Hematopoietic multipotent progenitor cell treated with erythropoietin and hydrocortisone succinate and interleukin-3 and kit ligand, for 6 days (in vitro differentiated cells): ENCODE data around the gene AATK.

ENCODE experiments used
- DNase-seq: peaks from one replicate; pipeline ENCODE4 v3.0.0-alpha.2; 2015

Gene AATK

DNA sequence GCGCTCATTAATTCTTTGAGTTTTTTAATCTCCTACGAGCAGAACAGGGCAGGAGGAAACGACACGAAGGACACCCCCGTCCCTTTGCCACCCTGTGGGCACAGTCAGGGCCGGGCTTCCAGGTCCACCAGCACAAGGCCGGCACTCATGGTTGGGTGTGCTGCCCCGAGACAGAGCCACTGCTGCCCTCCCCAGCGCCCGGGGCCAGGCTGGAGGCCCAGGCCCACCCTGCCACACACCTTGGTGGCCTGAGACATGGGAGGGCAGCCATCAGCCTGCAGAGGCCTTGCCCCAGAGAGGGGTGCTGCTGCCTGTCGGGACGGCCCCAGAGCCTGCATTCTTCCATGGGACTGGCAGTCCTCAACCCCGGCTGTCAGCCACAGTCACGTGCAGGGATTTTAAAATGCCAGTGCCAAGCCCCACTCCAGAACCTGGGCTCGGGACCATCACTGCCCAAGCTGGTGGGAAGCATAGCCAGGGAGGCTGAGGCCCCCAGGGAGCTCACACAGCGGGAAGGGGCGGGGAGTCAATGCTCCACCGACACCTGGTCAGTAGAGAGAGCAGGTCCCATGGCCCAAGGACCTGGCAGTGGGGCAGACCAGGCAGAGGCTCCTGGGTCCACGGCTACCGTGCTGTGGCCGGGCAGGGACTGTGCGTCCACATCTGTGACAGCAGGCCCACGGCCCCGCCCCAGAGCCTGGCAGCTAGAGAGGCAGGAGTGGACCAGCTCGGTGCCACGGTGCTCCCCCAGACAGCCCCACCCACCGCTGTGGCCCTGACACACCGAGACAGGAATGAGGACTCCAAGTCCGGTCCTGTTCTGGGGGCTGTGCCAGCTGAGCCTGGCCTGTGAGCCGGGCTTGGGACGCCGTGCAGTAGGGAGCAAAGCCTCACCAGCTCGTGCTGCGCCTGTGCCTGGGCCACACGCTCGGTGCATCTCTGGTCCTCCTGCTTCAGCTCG, 29.2 kb upstream of the AATK start:
- DNase-seq: no peak

DNA sequence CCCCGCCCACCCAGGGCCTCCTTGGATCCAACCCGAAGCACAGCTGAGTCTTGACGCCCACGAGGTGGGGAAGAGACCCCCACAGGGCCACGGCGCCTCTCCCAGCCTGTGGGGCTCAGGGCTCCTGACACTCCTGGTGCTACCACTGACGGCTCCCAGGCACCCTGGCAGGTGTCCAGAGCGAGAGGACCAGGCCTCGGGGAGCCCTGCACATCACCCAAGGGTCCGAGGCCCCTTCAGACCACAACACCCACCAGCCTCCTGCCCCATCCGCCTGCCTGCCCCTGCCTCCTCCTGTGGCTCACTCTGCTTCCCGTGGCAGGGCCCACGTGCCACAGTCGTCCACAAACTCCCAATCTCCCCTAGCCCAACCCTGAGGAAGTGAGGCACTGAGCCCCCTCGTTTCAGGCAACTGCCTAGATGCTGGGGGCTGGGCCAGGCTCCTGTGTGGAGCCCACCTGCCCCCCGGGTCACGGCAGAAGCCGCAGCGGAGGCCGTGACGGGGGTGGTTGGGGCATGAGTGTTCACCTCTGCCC, 28.3 kb upstream of the AATK start:
- DNase-seq: no peak

DNA sequence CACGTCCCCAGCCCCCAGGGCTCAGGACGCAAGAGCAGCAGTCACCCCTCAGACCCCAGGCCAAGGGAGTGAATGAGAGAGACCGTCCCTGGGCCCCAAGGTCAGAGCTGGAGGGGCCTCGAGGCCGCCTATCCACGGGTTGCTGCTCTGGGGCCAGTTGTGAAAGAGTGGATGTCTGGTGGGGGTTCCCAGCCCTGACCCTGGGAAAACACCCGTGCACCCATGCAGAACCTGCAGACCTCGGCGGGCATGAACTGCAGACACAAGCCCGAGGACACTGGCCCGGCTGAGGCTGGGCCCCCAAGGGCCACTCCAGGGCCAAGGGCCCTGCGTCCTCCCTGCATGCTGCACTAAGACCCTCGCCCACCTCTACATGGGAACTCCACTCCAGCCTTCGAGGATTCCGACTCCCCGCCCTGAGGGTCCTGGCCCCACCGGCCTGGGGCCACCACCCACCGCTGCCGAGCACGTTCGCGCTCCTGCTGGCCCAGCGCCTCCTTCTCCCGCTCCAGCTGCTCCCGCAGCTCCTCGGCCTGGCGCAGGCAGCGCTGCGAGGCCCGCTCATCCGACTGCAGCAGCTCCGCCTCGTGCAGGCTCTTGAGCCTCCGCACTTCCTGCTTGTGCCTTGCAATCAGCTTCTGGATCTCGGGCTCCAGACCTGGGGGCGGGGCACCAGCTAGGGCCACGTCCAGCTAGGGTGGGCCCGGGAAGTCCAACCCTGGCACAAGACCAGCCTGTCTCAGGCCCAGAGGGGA, 27.6 kb upstream of the AATK start:
- DNase-seq: no peak

DNA sequence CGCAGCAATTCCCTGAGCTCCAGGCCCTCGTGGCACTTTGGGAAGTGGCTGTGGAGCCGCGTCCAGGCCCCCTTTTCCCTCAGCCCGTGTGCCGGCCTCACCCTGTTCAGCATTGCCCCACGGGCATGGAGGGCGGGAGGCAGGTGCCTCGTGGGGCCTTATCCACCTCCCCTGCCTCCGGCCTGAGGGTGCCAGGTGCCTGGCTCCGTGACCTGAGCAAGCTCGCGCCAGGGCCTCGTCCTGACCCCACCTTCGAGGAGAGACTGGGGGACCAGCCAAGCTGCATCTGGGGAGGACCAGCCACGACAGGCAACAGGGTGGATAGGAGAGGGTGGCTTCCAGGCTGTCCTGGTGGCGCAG, 27.0 kb upstream of the AATK start:
- DNase-seq: no peak

DNA sequence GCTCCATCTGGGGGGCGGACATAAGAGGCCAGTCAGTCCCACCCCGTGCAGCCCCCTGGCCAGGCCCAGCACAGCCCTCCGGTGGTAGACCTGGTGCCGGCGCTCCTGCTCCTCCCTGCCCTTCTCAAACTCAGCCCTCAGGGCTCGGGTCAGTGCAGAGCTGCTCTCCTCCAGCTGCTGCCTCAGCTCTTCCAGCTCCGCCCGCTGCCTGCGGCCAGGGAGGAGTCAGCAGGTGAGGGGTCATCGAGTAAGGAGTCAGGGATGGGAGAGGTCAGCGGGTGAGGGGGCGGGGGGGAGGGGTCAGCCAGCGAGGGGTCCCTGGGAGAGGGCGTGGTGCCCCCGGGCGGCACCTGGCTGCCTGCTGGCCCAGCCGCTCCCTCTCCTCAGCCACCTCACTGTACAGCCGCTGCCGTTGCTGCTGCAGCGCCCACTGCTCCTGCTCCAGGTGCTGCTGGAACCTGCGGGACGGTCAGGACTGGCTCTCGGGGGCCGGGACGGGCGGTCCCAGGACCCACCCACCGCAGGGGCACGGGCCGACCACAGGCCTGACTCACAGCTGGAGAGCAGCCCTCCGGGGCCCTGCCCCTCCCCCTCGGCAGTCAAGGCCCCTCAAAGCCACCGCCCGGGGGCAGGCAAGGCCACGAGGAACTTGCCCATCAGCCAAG, 26.5 kb upstream of the AATK start:
- no peak for DNase-seq

DNA sequence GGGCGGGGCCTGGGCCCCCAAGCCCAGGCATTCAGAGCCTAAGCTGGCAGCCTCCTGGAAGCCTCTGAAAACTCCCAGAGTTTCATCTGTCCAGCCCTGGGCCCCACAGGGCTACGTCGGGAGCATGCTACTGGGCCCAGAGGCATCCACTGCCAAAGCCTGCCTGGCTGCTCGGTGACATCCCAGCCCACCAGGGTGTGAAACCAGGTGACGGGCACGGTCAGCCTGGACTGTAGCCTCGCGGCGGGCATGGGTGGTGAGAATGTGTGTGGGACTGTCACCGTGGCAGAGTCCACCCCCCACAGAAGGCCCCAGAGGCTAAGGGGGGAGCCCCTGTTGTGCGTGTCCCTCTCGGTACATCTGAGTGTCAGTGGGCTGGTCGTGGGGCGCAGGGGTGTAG, 25.6 kb upstream of the AATK start:
- no peak for DNase-seq

DNA sequence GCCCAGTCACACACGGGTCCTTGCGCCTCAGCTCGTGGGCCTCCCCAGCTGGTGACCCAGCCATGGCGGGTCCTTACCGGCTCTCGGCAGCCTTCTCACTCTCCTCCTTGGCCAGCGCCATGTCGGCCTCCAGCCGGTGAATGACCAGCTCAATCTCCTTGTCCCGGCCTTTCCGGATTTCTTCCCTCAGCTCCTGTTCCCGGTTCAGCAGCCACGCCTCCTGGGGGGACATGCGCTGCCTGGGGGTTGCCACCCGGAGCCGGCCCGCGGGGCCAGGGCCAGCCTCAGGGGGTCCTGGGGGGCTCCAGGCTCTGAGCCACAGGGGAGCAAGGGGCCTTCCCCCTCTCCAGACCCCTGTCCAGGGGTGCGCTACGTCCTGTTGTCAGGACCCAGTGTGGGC, 25.1 kb upstream of the AATK start:
- DNase-seq: no peak

DNA sequence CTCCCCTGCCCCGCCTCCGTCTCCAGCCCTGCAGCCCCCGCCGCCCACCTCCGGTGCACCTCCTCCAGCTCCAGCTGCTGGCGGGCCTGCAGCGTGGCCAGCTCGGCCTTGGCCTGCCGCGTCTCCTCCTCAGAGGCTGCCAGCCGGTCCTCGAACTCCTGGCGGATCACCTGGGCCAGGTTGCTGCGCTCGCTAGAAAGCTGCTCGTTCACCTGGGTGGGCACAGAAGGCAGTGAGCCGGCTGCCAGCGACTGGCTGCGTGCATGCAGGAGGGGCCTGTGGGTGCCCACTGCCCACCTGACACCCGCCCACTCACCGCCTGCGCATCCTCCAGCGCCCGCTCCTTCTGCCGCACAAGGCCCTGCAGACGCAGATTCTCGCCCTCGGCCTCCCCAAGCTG, 24.6 kb upstream of the AATK start:
- DNase-seq: no peak

DNA sequence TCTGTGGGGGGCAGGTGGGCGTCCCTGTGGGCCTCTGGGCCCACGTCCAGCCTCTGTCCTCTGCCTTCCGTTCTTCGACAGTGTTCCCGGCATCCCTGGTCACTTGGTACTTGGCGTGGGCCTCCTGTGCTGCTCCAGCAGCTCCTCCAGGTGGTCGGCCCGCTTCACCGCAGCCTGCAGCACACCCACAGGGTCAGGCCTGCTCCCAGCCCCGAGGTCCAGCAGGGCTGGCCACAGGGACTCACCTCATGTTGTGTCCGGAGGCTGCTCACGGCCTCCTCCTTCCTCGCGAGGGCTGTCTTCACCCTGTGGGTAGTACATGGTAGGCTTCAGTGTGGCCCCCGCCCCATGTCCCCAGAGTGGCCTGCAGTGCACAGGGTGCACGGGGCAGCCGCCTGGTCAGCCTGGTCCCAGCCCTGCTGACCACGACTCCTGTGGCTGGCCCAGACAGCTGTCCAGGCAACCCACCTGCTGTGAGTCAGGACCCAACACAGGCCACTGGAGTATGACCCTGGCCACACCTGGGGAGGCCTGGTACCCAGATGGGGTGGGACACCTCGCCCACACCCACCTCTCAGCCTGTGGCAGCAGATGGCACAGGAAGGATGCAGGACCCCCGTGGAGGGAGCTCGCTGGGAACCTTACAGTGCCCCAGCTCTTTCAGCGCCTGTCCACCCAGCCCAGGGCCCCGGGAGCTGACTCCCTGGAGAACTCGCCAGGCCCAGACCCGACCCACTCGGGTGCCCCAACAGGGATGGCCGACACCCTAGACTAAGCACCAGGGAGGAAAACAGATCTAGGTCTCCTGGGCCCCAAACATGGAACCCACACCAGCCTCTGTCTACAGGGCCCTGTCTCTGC, 23.9 kb upstream of the AATK start:
- DNase-seq: no peak

DNA sequence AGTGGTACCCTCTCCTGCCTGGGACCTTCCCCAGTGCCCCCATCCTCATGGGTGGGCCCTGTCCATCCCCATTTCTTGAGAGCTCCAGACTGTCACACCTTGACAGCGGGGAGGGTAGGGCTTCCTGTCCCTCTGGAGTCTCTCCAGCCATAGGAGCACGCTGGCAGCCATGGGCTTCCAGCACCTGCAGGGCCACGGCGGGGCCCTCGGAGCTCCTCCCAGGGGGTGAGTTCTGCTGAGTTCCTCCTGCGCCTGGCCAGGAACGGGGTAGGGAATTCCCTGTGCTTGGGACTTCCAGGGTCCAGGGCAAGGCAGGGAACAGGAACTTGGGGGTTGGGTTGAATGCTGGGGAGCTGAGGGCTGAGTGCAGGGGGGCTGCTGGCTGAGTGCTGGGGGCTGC, 23.0 kb upstream of the AATK start:
- no peak for DNase-seq

DNA sequence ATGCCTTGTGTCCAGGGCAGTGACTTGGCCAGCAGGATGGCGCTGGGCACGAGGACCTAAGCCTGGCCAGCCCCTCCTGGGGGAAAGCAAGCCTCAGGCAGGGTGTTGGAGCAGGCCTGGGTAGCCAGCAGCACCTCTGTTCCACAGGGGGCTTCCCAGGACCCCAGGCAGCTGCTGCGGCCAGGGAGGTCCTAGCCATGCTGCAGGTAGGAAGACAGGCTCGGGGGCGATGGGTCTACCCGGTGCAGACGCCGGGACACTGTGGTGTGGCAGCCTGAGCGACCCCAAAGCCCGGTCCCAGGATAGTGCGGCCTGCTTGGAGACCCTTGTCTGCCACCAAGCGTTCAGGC, 22.4 kb upstream of the AATK start:
- DNase-seq: no peak

DNA sequence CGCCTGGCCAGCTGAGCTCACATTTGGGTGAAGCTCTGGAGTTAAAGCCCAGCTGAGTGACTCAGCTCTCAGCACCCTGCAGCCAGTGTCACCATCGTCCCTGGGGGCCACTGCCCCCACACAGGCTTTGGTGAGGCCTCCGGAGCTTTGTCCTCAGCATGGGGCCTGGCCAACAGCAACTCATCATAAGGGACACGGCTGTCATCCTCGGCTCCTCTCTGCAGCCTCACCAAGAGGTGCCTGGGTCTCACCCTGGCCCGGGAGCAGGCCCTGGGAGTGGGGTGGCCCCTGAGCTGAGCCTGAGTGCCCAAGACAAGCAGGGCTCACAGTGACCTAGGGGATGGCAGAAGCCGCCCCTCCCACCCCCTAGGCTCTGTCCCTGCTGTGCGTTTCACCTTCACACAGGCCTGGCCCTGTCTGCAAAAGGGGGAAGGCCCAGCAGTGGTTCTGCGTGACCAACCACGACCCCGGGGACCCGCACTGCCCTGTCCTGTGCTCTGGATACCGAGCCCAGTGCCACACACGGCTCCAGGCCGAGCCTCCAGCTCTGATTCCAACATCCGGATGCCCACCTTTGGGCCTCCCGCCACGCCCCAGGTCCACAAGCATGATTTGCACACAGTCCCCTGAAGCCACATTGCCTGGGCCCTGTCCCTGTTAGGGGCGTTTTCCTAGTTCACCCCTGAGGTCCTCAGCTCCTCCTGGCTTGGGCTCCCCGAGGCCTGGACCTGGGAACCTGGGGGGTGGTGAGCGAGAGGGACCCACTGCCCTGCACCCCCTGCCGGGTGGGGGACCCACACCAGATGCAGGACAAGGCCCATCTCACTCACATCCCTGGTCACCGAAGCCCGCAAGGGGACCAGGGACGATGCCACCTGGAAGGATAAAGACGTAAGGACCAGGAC, 21.8 kb upstream of the AATK start:
- no peak for DNase-seq

DNA sequence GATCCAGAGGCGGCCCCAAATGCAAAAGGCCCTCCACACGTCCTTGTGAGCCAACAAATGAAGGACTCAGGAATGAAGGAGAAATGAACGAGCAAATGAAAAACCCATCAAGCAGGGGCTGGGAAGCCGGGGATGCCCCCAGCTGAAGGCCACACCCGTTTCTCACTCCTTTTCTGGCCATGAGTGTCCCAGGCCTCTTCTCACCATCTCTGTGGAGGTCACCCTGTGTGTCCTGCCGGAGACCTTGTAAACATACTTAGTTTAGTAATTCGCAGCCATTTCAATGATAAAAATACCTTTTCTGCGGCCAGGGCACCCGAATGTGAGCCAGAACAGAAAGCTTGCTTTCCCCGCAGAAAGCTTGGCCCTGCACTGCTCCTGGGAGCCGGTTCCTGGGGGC, 21.1 kb upstream of the AATK start:
- no peak for DNase-seq

DNA sequence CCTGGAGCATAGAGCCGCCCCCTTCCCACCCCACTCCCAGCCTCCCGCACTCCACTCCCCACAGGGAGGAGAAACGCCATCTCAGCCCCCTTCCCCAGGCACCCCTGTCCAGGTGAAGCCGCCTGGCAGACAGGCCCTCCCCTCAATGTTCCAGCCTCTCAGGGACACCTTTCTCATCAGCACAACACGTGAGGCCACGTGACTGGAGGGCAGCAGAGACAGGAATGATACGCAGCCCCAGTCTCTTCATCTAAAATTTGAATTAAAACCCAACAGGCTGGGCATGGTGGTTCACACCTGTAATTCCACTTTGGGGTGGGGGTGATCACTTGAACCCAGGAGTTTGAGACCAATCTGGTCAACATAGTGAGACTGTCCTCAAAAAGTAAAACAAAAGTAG, 20.2 kb upstream of the AATK start:
- DNase-seq: no peak

DNA sequence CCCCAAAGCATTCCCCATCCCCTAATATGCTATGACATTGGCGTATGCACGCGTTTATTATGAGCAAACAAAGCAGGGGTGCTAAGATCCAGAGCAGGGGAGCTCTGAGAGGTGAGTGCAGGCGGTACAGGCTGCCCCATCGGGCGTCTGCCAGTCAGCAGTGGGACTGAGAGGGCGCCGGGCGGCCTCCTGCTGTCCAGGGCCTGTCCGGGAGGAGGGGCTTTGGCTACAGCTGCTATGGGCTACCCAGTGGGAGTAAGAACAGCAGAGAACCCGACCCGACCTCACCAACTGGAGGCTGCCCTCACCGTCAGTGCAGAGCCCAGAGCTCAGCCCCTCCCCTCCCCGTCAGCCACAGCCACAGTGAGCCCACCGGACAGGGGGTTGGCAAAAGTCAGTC, 18.5 kb upstream of the AATK start:
- DNase-seq: no peak

DNA sequence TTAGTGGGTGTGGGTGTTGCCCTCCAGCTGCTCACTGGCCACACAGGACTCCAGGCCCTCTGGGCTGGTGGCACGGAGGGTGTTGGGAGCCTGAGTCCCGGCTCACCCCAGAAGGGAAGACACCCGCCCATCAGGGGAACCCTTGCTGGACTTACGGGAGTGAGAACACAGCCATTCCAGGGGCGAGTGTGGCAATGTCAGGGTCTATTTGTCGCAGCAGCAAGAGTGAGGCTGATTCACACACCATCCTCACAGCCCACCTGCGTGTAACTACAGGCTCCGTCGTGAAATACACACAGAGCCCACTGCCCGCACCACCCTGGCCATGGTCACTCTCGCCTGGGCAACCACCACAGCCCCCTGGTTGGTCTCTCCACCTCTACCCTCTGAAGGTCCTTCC, 17.8 kb upstream of the AATK start:
- no peak for DNase-seq

DNA sequence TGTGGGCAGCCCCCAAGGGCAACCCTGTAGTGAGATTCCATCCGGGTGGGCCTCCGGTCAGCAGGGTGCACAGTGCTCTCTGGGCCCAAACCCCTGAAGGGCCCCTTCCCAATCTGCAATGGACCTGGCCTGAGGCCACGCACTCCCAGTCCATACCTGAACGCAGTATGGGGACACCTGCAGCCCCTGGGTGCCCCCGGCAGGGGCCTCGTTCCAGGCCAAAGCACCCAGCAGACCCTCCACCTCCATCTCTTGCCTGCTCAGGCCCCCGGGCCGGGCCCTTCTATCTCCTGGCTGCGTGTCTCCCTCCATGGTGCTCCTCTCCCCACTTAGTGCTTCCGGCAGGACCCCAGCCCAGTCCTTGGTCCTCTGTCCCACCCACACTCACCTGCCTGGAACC, 17.3 kb upstream of the AATK start:
- DNase-seq: no peak

DNA sequence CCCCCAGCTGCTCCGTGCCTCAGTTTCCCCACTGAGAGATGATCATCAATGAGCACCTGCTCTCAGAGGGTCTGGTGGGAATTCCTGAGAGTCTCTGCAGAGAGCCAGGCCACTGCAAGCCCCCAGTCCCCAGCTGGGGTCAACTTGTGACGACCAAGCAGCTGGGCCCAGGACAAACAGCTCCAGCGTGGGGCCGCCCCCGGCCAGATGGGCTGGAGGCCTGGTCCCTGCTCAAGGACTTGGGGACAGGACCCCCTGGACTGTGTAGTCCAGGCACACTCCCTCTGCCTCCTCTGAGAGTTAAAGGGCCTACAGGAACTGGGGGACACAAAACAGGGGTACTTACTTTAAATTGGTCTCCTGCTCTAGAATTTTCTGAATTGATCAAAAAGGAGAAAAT, 16.6 kb upstream of the AATK start:
- no peak for DNase-seq

DNA sequence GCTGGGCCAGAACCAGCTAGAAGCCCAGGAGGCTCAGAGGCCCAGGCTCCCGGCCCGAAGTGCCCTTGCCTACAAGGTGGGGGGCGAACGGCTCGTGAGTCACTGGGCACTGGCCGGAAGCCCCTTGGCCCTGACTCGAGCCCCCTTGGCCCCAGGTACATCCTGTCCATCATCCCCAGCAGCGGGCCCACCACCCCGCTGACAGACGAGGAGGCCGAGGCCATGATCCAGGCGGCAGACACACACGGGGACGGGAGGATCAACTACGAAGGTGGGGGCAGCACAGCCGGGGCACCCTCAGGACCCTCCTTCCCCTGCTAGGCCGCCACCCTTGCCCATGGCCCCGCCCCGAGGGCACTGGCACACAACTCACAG, 15.8 kb upstream of the AATK start:
- DNase-seq: no peak

DNA sequence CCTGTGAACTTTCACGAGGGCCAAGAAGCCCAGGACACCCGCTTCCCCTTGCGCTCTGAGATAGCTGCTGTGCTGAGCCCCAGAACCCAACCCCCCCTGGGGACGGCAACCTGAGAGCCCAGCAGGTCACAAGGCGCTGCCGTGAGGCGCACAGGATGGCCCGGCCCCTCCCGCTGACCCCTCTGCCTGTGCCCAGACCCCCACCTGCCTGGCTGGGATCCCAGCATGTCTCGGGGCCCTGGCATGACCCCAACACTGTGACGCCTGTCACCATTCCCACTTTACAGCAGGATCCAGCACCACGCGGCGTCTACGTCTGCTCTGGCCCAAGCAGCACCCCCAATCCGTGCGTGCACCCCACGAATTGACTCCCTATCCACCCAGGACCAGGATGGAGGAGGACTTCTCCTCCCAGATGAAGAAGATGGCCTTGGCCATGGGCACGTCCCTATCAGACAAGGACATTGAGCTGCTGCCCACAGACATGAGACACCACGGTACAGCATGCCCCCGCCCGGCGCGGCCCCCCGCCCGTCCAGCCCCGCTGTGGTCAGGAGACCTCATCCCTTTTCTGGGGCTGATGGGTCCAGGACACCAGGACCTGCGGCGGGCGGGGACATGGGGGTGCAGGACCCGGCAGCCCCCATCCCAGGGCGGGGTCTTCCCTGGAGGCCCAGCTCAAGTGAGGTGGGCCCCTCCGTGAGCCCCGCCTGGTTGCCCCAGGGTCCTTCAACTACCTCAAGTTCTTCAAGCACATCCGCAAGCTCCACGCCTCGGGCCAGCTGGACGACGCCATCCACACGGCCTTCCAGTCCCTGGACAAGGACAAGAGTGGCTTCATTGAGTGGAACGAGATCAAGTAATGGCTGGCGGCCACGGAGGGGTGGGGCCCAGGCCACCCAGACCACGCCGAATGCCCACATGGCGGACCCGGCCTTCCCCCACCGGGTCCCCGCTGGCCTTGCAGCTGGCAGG, 15.1 kb upstream of the AATK start:
- no peak for DNase-seq
